Measurements from ENCODE around the gene IRF2BP2.

DNA sequence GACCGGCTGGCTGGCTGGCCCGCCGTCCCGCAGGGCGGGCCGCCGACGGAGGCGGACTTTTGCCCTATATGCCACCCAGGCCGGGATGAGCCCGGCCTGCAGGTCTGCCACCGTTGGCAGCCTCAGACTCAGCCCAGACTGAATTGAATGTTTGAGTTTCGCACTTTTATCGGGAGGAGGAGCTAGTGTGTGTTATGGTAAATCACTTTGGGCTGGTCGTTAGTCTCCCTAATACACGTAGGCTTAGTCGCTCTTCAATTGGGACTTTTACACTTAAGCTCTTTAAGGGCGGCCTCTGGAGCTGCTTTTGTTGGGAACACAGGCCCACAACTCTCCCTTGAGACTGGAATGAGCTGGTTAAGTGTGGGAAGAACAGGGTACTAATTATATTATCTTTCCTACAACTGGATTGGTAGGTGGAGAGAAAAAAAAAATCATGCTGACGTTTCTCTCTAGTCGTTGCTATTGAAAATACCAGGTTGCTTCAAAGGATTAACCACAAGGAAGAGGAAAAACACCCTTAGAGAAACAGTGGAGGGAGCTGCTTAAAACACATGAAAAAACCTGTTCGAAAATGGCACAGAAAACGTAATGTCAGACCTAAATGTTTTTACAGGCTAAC lies 1.4 kb upstream of the IRF2BP2 start:
- TF ChIP-seq CTCF (conservative IDR thresholded peaks at IDR 0.05; ENCODE audit: low read depth, low read length) (no peak), EZH2 (IDR thresholded peaks at IDR 0.05; ENCODE audit: low read length, unreplicated experiment) (no peak), EZH2phosphoT487 (IDR thresholded peaks at IDR 0.05; ENCODE audit: borderline replicate concordance, low read length) (no peak)

Data from PC-3 (cell line).